ENCODE measurements around the gene PFDN1.

- TF ChIP-seq POLR2A (IDR thresholded peaks at IDR 0.05) (no peak), CTCF (IDR thresholded peaks at IDR 0.05 in 8 of 11, conservative IDR thresholded peaks at IDR 0.05 in 3 of 11) (no peak)
Measured at GRCh38 chr5:140287801-140288521, 14.9 kb downstream of the PFDN1 start.

All from spleen (tissue), 7 donors.